IPS-20b (cell line): Measurements from ENCODE around the gene SRD5A1.

Experiments
- H3K27ac ChIP-seq: one replicate; pipeline ENCODE4 v1.5.1; 2013; ENCODE audit warnings: low read length
- H3K27me3 ChIP-seq: 2 replicates; pipeline ENCODE4 v1.6.1; 2013; ENCODE audit warnings: mild to moderate bottlenecking, low read length, inconsistent platforms; ENCODE audit not compliant: insufficient read depth
- H3K36me3 ChIP-seq: 2 replicates; pipeline ENCODE4 v1.6.1; 2013; ENCODE audit warnings: low read depth, mild to moderate bottlenecking, inconsistent platforms, low read length, moderate library complexity; ENCODE audit not compliant: insufficient read depth
- H3K4me1 ChIP-seq: 2 replicates; pipeline ENCODE4 v1.6.1; 2013; ENCODE audit warnings: mild to moderate bottlenecking, control low read depth, inconsistent platforms, low read length, moderate library complexity; ENCODE audit not compliant: insufficient read depth
- H3K4me3 ChIP-seq: 2 replicates; pipeline ENCODE4 v1.5.1; 2013; ENCODE audit warnings: mild to moderate bottlenecking, low read length, inconsistent platforms
- H3K9ac ChIP-seq: 2 replicates; pipeline ENCODE4 v1.6.1; 2013; ENCODE audit warnings: low read depth, mild to moderate bottlenecking, inconsistent platforms, low read length, moderate library complexity
- H3K9me3 ChIP-seq: 2 replicates; pipeline ENCODE4 v1.6.1; 2013; ENCODE audit warnings: mild to moderate bottlenecking, low read depth, low read length, inconsistent platforms; ENCODE audit not compliant: insufficient read depth

SRD5A1 gene

GRCh38 chr5:6674421-6674820, 41.2 kb downstream of the SRD5A1 start:
- H3K36me3 ChIP-seq = peaks cover 19% of the 10 kb centered on the region; the same call in 1 of the 2 replicates
- no peak overlapping the region for H3K4me3 ChIP-seq
- H3K9ac ChIP-seq = no peak overlapping the region
- H3K27ac ChIP-seq = no peak overlapping the region
- peaks cover 14% of the 10 kb centered on the region for H3K9me3 ChIP-seq
- H3K27me3 ChIP-seq = no peaks in the 10 kb centered on the region
- no peaks in the 10 kb centered on the region for H3K4me1 ChIP-seq

- Histone ChIP-seq H3K36me3 (peaks cover 16% of the 10 kb centered on the region; the same call in 1 of the 2 replicates), H3K4me1 (no peaks in the 10 kb centered on the region), H3K27ac (no peak overlapping the region), H3K9ac (no peak overlapping the region), H3K27me3 (no peaks in the 10 kb centered on the region), H3K4me3 (no peak overlapping the region), H3K9me3 (peaks cover 14% of the 10 kb centered on the region)
Observed at GRCh38 chr5:6674886-6675285, 41.6 kb downstream of the SRD5A1 start.

GRCh38 chr5:6675784-6676491, 42.7 kb downstream of the SRD5A1 start:
- H3K27me3 ChIP-seq = no peaks in the 10 kb centered on the region
- peaks cover 14% of the 10 kb centered on the region for H3K9me3 ChIP-seq
- H3K4me1 ChIP-seq = no peaks in the 10 kb centered on the region
- no peak overlapping the region for H3K4me3 ChIP-seq
- peaks cover 11% of the 10 kb centered on the region; the same call in 1 of the 2 replicates for H3K36me3 ChIP-seq
- H3K27ac ChIP-seq = no peak overlapping the region
- no peak overlapping the region for H3K9ac ChIP-seq

GRCh38 chr5:6676702-6677101, 43.5 kb downstream of the SRD5A1 start:
- Histone ChIP-seq H3K4me1 (no peaks in the 10 kb centered on the region), H3K36me3 (peaks cover 11% of the 10 kb centered on the region; the same call in 1 of the 2 replicates), H3K27me3 (no peaks in the 10 kb centered on the region), H3K9me3 (peaks cover 14% of the 10 kb centered on the region), H3K27ac (no peak overlapping the region), H3K9ac (no peak overlapping the region), H3K4me3 (no peak overlapping the region)

- H3K9me3 ChIP-seq = peaks cover 8% of the 10 kb centered on the region
Observed at GRCh38 chr5:6678385-6678784, 45.1 kb downstream of the SRD5A1 start.

GRCh38 chr5:6680922-6681321, 47.7 kb downstream of the SRD5A1 start:
- Histone ChIP-seq H3K4me3 (no peak overlapping the region), H3K27ac (no peak overlapping the region), H3K36me3 (no peaks in the 10 kb centered on the region), H3K4me1 (no peaks in the 10 kb centered on the region), H3K9me3 (peaks cover 4% of the 10 kb centered on the region; the same call in 1 of the 2 replicates), H3K9ac (no peak overlapping the region), H3K27me3 (peaks cover 15% of the 10 kb centered on the region; the same call in 1 of the 2 replicates)

More at GRCh38 chr5:6678385-6678784, 45.1 kb downstream of the SRD5A1 start:
- no peak overlapping the region for H3K9ac ChIP-seq
- no peaks in the 10 kb centered on the region for H3K27me3 ChIP-seq
- no peak overlapping the region for H3K27ac ChIP-seq
- peaks cover 4% of the 10 kb centered on the region; the same call in 1 of the 2 replicates for H3K36me3 ChIP-seq
- no peaks in the 10 kb centered on the region for H3K4me1 ChIP-seq
- no peak overlapping the region for H3K4me3 ChIP-seq

GRCh38 chr5:6681682-6682081, 48.4 kb downstream of the SRD5A1 start:
- Histone ChIP-seq H3K36me3 (no peaks in the 10 kb centered on the region), H3K9me3 (peaks cover under 1% of the 10 kb centered on the region; the same call in 1 of the 2 replicates), H3K4me3 (no peak overlapping the region), H3K27ac (no peak overlapping the region), H3K4me1 (no peaks in the 10 kb centered on the region), H3K27me3 (peaks cover 20% of the 10 kb centered on the region; the same call in 1 of the 2 replicates), H3K9ac (no peak overlapping the region)

GRCh38 chr5:6682239-6682638, 49.0 kb downstream of the SRD5A1 start:
- Histone ChIP-seq H3K9me3 (no peaks in the 10 kb centered on the region), H3K9ac (no peak overlapping the region), H3K4me3 (no peak overlapping the region), H3K27me3 (peaks cover 21% of the 10 kb centered on the region), H3K27ac (no peak overlapping the region), H3K4me1 (no peaks in the 10 kb centered on the region), H3K36me3 (no peaks in the 10 kb centered on the region)

GRCh38 chr5:6683241-6683640, 50.0 kb downstream of the SRD5A1 start:
- H3K4me1 ChIP-seq = no peaks in the 10 kb centered on the region
- no peak overlapping the region for H3K9ac ChIP-seq
- H3K4me3 ChIP-seq = no peak overlapping the region
- peaks cover 30% of the 10 kb centered on the region for H3K27me3 ChIP-seq
- no peaks in the 10 kb centered on the region for H3K9me3 ChIP-seq
- no peak overlapping the region for H3K27ac ChIP-seq
- H3K36me3 ChIP-seq = no peaks in the 10 kb centered on the region

- Histone ChIP-seq H3K9ac (no peak overlapping the region), H3K9me3 (no peaks in the 10 kb centered on the region), H3K27ac (no peak overlapping the region), H3K4me3 (no peak overlapping the region), H3K4me1 (no peaks in the 10 kb centered on the region), H3K36me3 (no peaks in the 10 kb centered on the region), H3K27me3 (peaks cover 31% of the 10 kb centered on the region)
Observed at GRCh38 chr5:6684075-6684474, 50.8 kb downstream of the SRD5A1 start.

GRCh38 chr5:6686501-6686900, 53.3 kb downstream of the SRD5A1 start:
- Histone ChIP-seq H3K9ac (no peak overlapping the region), H3K27ac (no peak overlapping the region), H3K4me3 (peak overlapping the region; percentile 83; the same call in 1 of the 2 replicates), H3K9me3 (no peaks in the 10 kb centered on the region), H3K4me1 (no peaks in the 10 kb centered on the region), H3K27me3 (peaks cover 31% of the 10 kb centered on the region), H3K36me3 (no peaks in the 10 kb centered on the region)

- H3K9me3 ChIP-seq = no peaks in the 10 kb centered on the region
Observed at GRCh38 chr5:6686915-6687409, 53.7 kb downstream of the SRD5A1 start.

More at GRCh38 chr5:6686915-6687409, 53.7 kb downstream of the SRD5A1 start:
- Histone ChIP-seq H3K4me1 (no peaks in the 10 kb centered on the region), H3K27me3 (peaks cover 31% of the 10 kb centered on the region), H3K4me3 (peak overlapping the region; percentile 83), H3K36me3 (no peaks in the 10 kb centered on the region), H3K9ac (no peak overlapping the region), H3K27ac (no peak overlapping the region)
